HG03103 (cell line): ENCODE data around the gene SPACDR.

Experiments used
- ATAC-seq: cut with Tn5 transposase; IDR thresholded peaks from one replicate; pipeline ENCODE4 v1.9.1; 2021; ENCODE audit warnings: low read depth; ENCODE audit not compliant: unreplicated experiment

SPACDR gene

GRCh38 chr7:100423315-100423714, 40.7 kb downstream of the SPACDR start:
- no peak for ATAC-seq

GRCh38 chr7:100419660-100420226, 44.3 kb downstream of the SPACDR start:
- no peak for ATAC-seq

- no peak for ATAC-seq
Observed at GRCh38 chr7:100418930-100419659, 45.0 kb downstream of the SPACDR start.

GRCh38 chr7:100415448-100415847, 48.6 kb downstream of the SPACDR start:
- ATAC-seq = no peak

- ATAC-seq = no peak
Observed at GRCh38 chr7:100413889-100414288, 50.2 kb downstream of the SPACDR start.

GRCh38 chr7:100413346-100413745, 50.7 kb downstream of the SPACDR start:
- ATAC-seq = no peak

GRCh38 chr7:100411101-100411500, 53.0 kb downstream of the SPACDR start:
- ATAC-seq = no peak

GRCh38 chr7:100407285-100408180, 56.5 kb downstream of the SPACDR start:
- no peak for ATAC-seq

GRCh38 chr7:100406767-100407166, 57.3 kb downstream of the SPACDR start:
- ATAC-seq = no peak
